Activated naive CD4-positive, alpha-beta T cell treated with anti-CD3 and anti-CD28 coated beads for 36 hours (primary cell): ENCODE data around the gene PCDHGA9. TPM values are rescaled to one million over a fixed set of nuclear protein-coding genes. Genes with fewer than 3 reads are reported as not detected.

Source experiments
- CTCF ChIA-PET: fragments of 350-600 bp; sonication (Branson Sonifier 250); formaldehyde crosslinking; loops from one replicate; lab custom pipeline; 2021; ENCODE audit warnings: antibody characterized with exemption; lab: Charles Lee
- DNase-seq: peaks from one replicate; pipeline ENCODE4 v3.0.0-alpha.2; 2020
- H3K27ac Mint-ChIP-seq: one replicate; pipeline ENCODE4 v1.8.0; 2021; ENCODE audit warnings: mild to moderate bottlenecking, mixed read lengths
- H3K27me3 Mint-ChIP-seq: one replicate; pipeline ENCODE4 v1.8.0; 2021; ENCODE audit warnings: low read depth, mixed read lengths
- H3K36me3 Mint-ChIP-seq: one replicate; pipeline ENCODE4 v1.8.0; 2021; ENCODE audit warnings: low read depth, mixed read lengths
- H3K4me1 Mint-ChIP-seq: one replicate; pipeline ENCODE4 v1.8.0; 2021; ENCODE audit warnings: low read depth, mixed read lengths
- H3K4me3 Mint-ChIP-seq: one replicate; pipeline ENCODE4 v1.8.0; 2021; ENCODE audit warnings: mild to moderate bottlenecking, moderate library complexity, mixed read lengths
- H3K9me3 Mint-ChIP-seq: one replicate; pipeline ENCODE4 v1.8.0; 2021; ENCODE audit warnings: mixed read lengths
- intact Hi-C: fragments of 100-400 bp; cut with micrococcal nuclease; formaldehyde crosslinking; loops from one replicate; pipeline ENCODE4 v1.15.1; 2023
- total RNA-seq, 2 experiments: library from RNA; stranded (reverse); gene quantifications; one replicate each; pipeline ENCODE4 v1.2.3, GENCODE V29; 2021

PCDHGA9 gene
- total RNA-seq, 2 experiments from 2014 or later = 0.07 TPM; not detected in 1

- Mint-ChIP-seq H3K9me3 (peaks cover 5% of the 10 kb centered on the region), H3K27me3 (peaks cover 14% of the 10 kb centered on the region), H3K4me3 (no peak overlapping the region), H3K27ac (no peak overlapping the region), H3K36me3 (peaks cover 2% of the 10 kb centered on the region), H3K4me1 (no peaks in the 10 kb centered on the region)
- CTCF ChIA-PET = no interaction called here
- DNase-seq = no peak
- intact Hi-C loops = no loop called here
Observed at GRCh38 chr5:141439411-141440141, 37.0 kb downstream of the PCDHGA9 start.

- intact Hi-C loops = no loop called here
- Mint-ChIP-seq H3K36me3 (peaks cover 2% of the 10 kb centered on the region), H3K27ac (no peak overlapping the region), H3K9me3 (peaks cover 5% of the 10 kb centered on the region), H3K27me3 (peaks cover 14% of the 10 kb centered on the region), H3K4me1 (no peaks in the 10 kb centered on the region), H3K4me3 (no peak overlapping the region)
- CTCF ChIA-PET = no interaction called here
- DNase-seq = no peak
Observed at GRCh38 chr5:141440341-141440740, 37.8 kb downstream of the PCDHGA9 start.

DNA sequence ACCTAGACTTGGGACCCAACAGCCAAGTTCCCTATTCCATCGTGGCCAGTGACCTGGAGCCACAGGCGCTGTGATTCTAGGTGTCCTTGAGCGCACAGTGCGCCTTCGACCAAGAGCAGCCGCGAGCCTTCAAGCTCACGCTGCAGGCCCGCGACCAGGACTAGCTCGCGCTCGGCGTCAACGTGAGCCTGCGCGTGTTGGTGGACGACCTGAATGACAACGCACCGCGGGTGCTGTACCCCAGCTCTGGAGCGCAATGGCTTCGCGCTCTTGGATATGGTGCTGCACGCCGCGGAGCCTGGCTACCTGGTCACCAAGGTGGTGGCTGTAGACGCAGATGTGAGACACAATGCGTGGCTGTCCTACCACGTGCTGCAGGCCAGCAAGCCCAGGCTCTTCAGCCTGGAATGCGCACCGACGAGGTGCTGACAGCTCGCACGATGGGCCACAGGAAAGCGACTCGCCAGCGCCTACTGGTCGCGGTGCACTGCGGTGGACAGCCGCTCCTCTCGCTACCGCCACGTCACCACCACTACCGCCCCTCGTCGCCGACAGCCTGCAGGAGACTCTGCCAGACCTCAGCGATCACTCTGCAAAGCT lies 39.1 kb downstream of the PCDHGA9 start:
- no peaks in the 10 kb centered on the region for H3K4me1 Mint-ChIP-seq
- no peak overlapping the region for H3K27ac Mint-ChIP-seq
- intact Hi-C loops = no loop called here
- no peak overlapping the region for H3K4me3 Mint-ChIP-seq
- H3K27me3 Mint-ChIP-seq = peaks cover 12% of the 10 kb centered on the region
- peaks cover 5% of the 10 kb centered on the region for H3K9me3 Mint-ChIP-seq
- CTCF ChIA-PET = interaction anchor here (0.7 kb wide), 1 partner anchor 65 kb away, joined by 3 read pairs; no protein-coding TSS in a partner anchor
- no peak for DNase-seq
- peaks cover 2% of the 10 kb centered on the region for H3K36me3 Mint-ChIP-seq

Other genes with a start within 250 kb of the PCDHGA9 start
- gene PCDHB7, start 230.1 kb upstream of the PCDHGA9 start, total RNA-seq = not detected
- not detected for gene PCDHB8, start 225.0 kb upstream of the PCDHGA9 start, total RNA-seq
- not detected for gene PCDHB16, start 220.4 kb upstream of the PCDHGA9 start, total RNA-seq
- gene PCDHB9, start 215.6 kb upstream of the PCDHGA9 start, total RNA-seq = not detected
- gene PCDHB10, start 210.4 kb upstream of the PCDHGA9 start, total RNA-seq = not detected
- not detected for gene PCDHB11, start 203.2 kb upstream of the PCDHGA9 start, total RNA-seq
- not detected for gene PCDHB12, start 194.1 kb upstream of the PCDHGA9 start, total RNA-seq
- gene PCDHB13, start 188.9 kb upstream of the PCDHGA9 start, total RNA-seq = not detected
- not detected for gene PCDHB14, start 179.4 kb upstream of the PCDHGA9 start, total RNA-seq
- gene PCDHB15, start 157.4 kb upstream of the PCDHGA9 start, total RNA-seq = not detected
- not detected for gene SLC25A2, start 98.7 kb upstream of the PCDHGA9 start, total RNA-seq
- 10 to 100 TPM; 57.0 to 57.9 TPM for gene TAF7, start 82.0 kb upstream of the PCDHGA9 start, total RNA-seq
- not detected for gene PCDHGA1, start 72.3 kb upstream of the PCDHGA9 start, total RNA-seq
- not detected for gene PCDHGA2, start 64.0 kb upstream of the PCDHGA9 start, total RNA-seq
- gene PCDHGA3, start 58.9 kb upstream of the PCDHGA9 start, total RNA-seq = not detected
- gene PCDHGB1, start 52.7 kb upstream of the PCDHGA9 start, total RNA-seq = not detected
- not detected for gene PCDHGA4, start 47.8 kb upstream of the PCDHGA9 start, total RNA-seq
- gene PCDHGB2, start 42.8 kb upstream of the PCDHGA9 start, total RNA-seq = not detected
- under 1 TPM in 1 of 2 experiments, not detected in 1; 0.05 TPM for gene PCDHGA5, start 38.6 kb upstream of the PCDHGA9 start, total RNA-seq
- gene PCDHGB3, start 32.5 kb upstream of the PCDHGA9 start, total RNA-seq = under 1 TPM in 1 of 2 experiments, not detected in 1; 0.07 TPM
- under 1 TPM; 0.05 to 0.07 TPM for gene PCDHGA6, start 28.9 kb upstream of the PCDHGA9 start, total RNA-seq
- gene PCDHGA7, start 20.0 kb upstream of the PCDHGA9 start, total RNA-seq = not detected
- not detected for gene PCDHGB4, start 15.1 kb upstream of the PCDHGA9 start, total RNA-seq
- gene PCDHGA8, start 10.1 kb upstream of the PCDHGA9 start, total RNA-seq = not detected
- gene PCDHGB5, start 4.8 kb upstream of the PCDHGA9 start, total RNA-seq = under 1 TPM in 1 of 2 experiments, not detected in 1; 0.12 TPM
- gene PCDHGB6, start 5.2 kb downstream of the PCDHGA9 start, total RNA-seq = under 1 TPM in 1 of 2 experiments, not detected in 1; 0.05 TPM
- under 1 TPM in 1 of 2 experiments, not detected in 1; 0.05 TPM for gene PCDHGA10, start 10.2 kb downstream of the PCDHGA9 start, total RNA-seq
- gene PCDHGB7, start 14.9 kb downstream of the PCDHGA9 start, total RNA-seq = not detected
- under 1 TPM; 0.10 to 0.17 TPM for gene PCDHGA11, start 18.3 kb downstream of the PCDHGA9 start, total RNA-seq
- gene PCDHGA12, start 27.7 kb downstream of the PCDHGA9 start, total RNA-seq = not detected
- under 1 TPM; 0.12 to 0.17 TPM for gene PCDHGC3, start 73.2 kb downstream of the PCDHGA9 start, total RNA-seq
- not detected for gene PCDHGC4, start 82.3 kb downstream of the PCDHGA9 start, total RNA-seq
- not detected for gene PCDHGC5, start 86.3 kb downstream of the PCDHGA9 start, total RNA-seq
- gene DIAPH1, start 216.2 kb downstream of the PCDHGA9 start, total RNA-seq = 100 to 1,000 TPM; 165 to 169 TPM
- 10 to 100 TPM; 52.1 to 55.6 TPM for gene HDAC3, start 234.1 kb downstream of the PCDHGA9 start, total RNA-seq
- gene RELL2, start 234.2 kb downstream of the PCDHGA9 start, total RNA-seq = 10 to 100 TPM; 20.9 to 21.1 TPM
- gene FCHSD1, start 248.6 kb downstream of the PCDHGA9 start, total RNA-seq = 10 to 100 TPM; 28.9 to 29.6 TPM